HL-60/S4 treated with phorbol 12-myristate 13-acetate at 8.2 ng/mL for 4 days and 3 days (cell line): ENCODE data around the gene KCNJ9.
"Not testable (repeated sequence)": the region's sequence is repeated elsewhere in the genome, so short reads cannot be mapped to it uniquely, and the experiment has no call there.

Experiments used
- in situ Hi-C: fragments of 300-500 bp; cut with MboI; formaldehyde crosslinking; loops from 2 replicates; pipeline ENCODE4 v1.15.0; 2022; ENCODE audit warnings: low sequenced_read_pairs

Gene KCNJ9

GRCh38 chr1:160123726-160124125 lies 42.4 kb downstream of the KCNJ9 start:
- in situ Hi-C loops, result no loop called here

DNA sequence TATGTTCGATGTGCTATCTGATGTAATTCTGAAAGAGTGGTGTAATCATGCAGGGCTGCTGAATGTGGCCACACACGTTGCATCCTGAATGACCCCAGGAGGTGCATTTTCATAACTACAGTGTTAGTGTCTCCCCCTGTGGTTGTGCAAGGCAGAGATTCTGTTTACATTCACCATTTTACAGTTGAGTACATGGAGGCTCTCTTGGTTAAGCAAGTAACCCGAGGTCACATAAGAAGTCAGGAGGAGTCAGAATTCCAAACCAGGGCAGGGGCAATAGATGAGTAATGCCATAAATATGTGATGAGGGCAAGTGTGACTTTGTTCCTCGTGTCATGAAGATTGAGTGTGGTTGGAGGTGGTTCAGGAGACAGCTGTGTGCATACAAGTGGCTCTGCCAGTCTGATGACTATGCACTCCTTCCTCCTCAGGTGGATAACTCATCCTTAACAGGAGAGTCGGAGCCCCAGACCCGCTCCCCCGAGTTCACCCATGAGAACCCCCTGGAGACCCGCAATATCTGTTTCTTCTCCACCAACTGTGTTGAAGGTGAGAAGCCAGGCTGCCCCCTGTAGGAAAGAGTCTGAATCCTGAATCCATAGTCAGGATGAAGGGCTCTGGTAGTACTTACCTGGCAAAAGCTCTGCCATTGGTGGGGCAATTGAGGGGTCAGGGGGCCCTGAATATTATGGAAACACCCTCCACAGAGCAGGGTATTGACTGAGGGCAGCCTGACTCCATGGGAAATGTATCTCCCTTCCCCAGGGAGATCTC lies 43.6 kb downstream of the KCNJ9 start:
- in situ Hi-C loops, result no loop called here

DNA sequence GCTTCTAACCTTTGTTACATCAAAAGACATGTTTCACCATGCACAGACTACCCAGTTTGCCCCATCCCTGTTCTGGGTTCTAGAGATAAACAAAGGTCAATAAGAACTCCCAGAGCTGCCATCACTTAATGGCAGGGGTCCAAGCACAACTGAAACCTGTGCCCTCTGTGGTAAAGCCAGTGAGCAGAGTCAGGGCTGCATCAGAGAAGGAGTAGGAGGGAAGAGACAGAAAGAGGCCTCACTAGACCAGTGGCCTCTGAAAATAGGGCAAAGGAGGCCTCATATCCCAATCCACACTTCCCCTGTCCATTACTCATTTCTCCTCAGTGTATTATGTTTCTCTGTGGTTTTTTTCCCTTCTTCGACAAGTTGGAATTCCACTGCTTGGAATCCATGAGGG lies 44.4 kb downstream of the KCNJ9 start:
- in situ Hi-C loops, result no loop called here

GRCh38 chr1:160126342-160126741 lies 45.0 kb downstream of the KCNJ9 start:
- in situ Hi-C loops, result not testable (repeated sequence)

- in situ Hi-C loops, result no loop called here
Observed at GRCh38 chr1:160127381-160127780, 46.0 kb downstream of the KCNJ9 start.

GRCh38 chr1:160127865-160128523 lies 46.7 kb downstream of the KCNJ9 start:
- in situ Hi-C loops, result no loop called here

- in situ Hi-C loops, result no loop called here
Observed at GRCh38 chr1:160128636-160129035, 47.3 kb downstream of the KCNJ9 start.

- in situ Hi-C loops, result no loop called here
Observed at GRCh38 chr1:160129046-160129445, 47.7 kb downstream of the KCNJ9 start.

DNA sequence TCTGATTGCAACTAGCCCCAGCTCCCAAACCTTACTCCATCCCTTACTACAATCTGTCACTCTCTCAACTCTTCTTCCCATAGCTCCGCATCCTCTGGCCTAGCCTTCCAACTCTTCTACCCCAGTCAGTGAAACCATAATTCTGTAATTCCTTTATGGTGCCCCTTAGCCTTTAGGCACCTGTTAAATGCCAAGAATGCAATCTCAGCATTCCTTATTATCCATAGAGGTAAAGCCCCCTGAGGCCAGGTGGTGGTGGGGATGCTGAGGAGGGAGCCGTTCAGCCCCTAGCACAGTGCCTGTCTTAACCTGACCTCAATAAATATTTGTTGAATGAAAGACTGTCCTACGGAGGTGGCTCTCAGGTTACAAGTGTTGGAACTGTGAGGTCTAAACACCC lies 48.2 kb downstream of the KCNJ9 start:
- in situ Hi-C loops, result no loop called here

DNA sequence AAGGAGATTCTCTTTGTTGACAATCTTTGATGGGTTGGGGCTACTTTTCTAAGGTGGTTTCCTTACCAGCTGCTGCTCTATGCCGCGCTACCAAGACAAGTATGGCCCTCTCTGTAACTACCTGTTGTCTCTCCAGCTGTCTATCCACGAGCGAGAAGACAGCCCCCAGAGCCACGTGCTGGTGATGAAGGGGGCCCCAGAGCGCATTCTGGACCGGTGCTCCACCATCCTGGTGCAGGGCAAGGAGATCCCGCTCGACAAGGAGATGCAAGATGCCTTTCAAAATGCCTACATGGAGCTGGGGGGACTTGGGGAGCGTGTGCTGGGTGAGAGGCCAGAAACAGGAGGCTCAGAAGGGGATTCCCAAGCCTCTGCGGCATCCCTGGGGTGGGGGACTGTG lies 48.6 kb downstream of the KCNJ9 start:
- in situ Hi-C loops, result no loop called here

- in situ Hi-C loops, result no loop called here
Observed at GRCh38 chr1:160130486-160130885, 49.1 kb downstream of the KCNJ9 start.

- in situ Hi-C loops, result no loop called here
Observed at GRCh38 chr1:160130939-160131338, 49.6 kb downstream of the KCNJ9 start.

- in situ Hi-C loops, result no loop called here
Observed at GRCh38 chr1:160131803-160132565, 50.6 kb downstream of the KCNJ9 start.

GRCh38 chr1:160133990-160134770 lies 52.8 kb downstream of the KCNJ9 start:
- in situ Hi-C loops, result no loop called here

GRCh38 chr1:160134791-160135572 lies 53.6 kb downstream of the KCNJ9 start:
- in situ Hi-C loops, result no loop called here

- in situ Hi-C loops, result no loop called here
Observed at GRCh38 chr1:160136121-160136925, 55.0 kb downstream of the KCNJ9 start.

- in situ Hi-C loops, result no loop called here
Observed at GRCh38 chr1:160136926-160137200, 55.5 kb downstream of the KCNJ9 start.

- in situ Hi-C loops, result no loop called here
Observed at GRCh38 chr1:160137216-160137862, 56.0 kb downstream of the KCNJ9 start.

GRCh38 chr1:160139840-160140239 lies 58.5 kb downstream of the KCNJ9 start:
- in situ Hi-C loops, result no loop called here
